H9 (cell line): ENCODE results near the gene AVPR2. TPM values are rescaled to one million over a fixed set of nuclear protein-coding genes. Genes with fewer than 3 reads are reported as not detected.

Experiments used
- DNase-seq: peaks from one replicate; pipeline ENCODE4 v3.0.0-alpha.2; 2017
- H2AFZ ChIP-seq: one replicate; pipeline ENCODE4 v1.6.1; 2013; ENCODE audit warnings: mild to moderate bottlenecking, low read length, control low read depth, moderate library complexity
- H2AK5ac ChIP-seq: 2 replicates; pipeline ENCODE4 v1.6.1; 2013; ENCODE audit warnings: low read length, control low read depth, mixed read lengths; ENCODE audit not compliant: insufficient read length
- H2BK120ac ChIP-seq: one replicate; pipeline ENCODE4 v1.6.1; 2013; ENCODE audit warnings: low read depth, mild to moderate bottlenecking, low read length, control low read depth, inconsistent platforms; ENCODE audit not compliant: poor library complexity, severe bottlenecking
- H2BK12ac ChIP-seq: 2 replicates; pipeline ENCODE4 v1.6.1; 2013; ENCODE audit warnings: low read length, control low read depth, mixed read lengths, low read depth; ENCODE audit not compliant: insufficient read length
- H2BK15ac ChIP-seq: 2 replicates; pipeline ENCODE4 v1.6.1; 2013; ENCODE audit warnings: low read depth, low read length, control low read depth
- H2BK20ac ChIP-seq: one replicate; pipeline ENCODE4 v1.6.1; 2013; ENCODE audit warnings: low read depth, mild to moderate bottlenecking, low read length, control low read depth, inconsistent platforms; ENCODE audit not compliant: poor library complexity, severe bottlenecking
- H2BK5ac ChIP-seq: 2 replicates; pipeline ENCODE4 v1.6.1; 2013; ENCODE audit warnings: low read length, control low read depth, mixed read lengths; ENCODE audit not compliant: insufficient read length
- H3K14ac ChIP-seq: 2 replicates; pipeline ENCODE4 v1.6.1; 2013; ENCODE audit warnings: low read length, control low read depth; ENCODE audit not compliant: insufficient read depth
- H3K18ac ChIP-seq: 2 replicates; pipeline ENCODE4 v1.6.1; 2013; ENCODE audit warnings: low read depth, mild to moderate bottlenecking, mixed read lengths, low read length, control low read depth; ENCODE audit not compliant: insufficient read length
- H3K23ac ChIP-seq: 2 replicates; pipeline ENCODE4 v1.6.1; 2013; ENCODE audit warnings: low read length, control low read depth, mixed read lengths, low read depth; ENCODE audit not compliant: insufficient read length
- H3K23me2 ChIP-seq: 2 replicates; pipeline ENCODE4 v1.6.1; 2013; ENCODE audit warnings: low read depth, mild to moderate bottlenecking, mixed read lengths, low read length, control low read depth; ENCODE audit not compliant: insufficient read length, poor library complexity, severe bottlenecking
- H3K27ac ChIP-seq: 2 replicates; pipeline ENCODE4 v1.5.1; 2013; ENCODE audit warnings: low read length, control low read depth, mixed read lengths, low read depth; ENCODE audit not compliant: insufficient read length
- H3K27me3 ChIP-seq: 2 replicates; pipeline ENCODE4 v1.6.1; 2013; ENCODE audit warnings: low read length, control low read depth, inconsistent platforms; ENCODE audit not compliant: insufficient read depth
- H3K4ac ChIP-seq: 2 replicates; pipeline ENCODE4 v1.6.1; 2013; ENCODE audit warnings: low read depth, mild to moderate bottlenecking, control low read depth, inconsistent platforms, low read length, moderate library complexity
- H3K4me1 ChIP-seq: 2 replicates; pipeline ENCODE4 v1.6.1; 2013; ENCODE audit warnings: low read length, control low read depth, inconsistent platforms; ENCODE audit not compliant: insufficient read depth
- H3K4me2 ChIP-seq: 2 replicates; pipeline ENCODE4 v1.6.1; 2013; ENCODE audit warnings: low read length, control low read depth, mixed read lengths; ENCODE audit not compliant: insufficient read length, insufficient read depth
- H3K56ac ChIP-seq: 2 replicates; pipeline ENCODE4 v1.6.1; 2013; ENCODE audit warnings: low read depth, mild to moderate bottlenecking, mixed read lengths, low read length, control low read depth; ENCODE audit not compliant: insufficient read length
- H3K79me1 ChIP-seq: 2 replicates; pipeline ENCODE4 v1.6.1; 2013; ENCODE audit warnings: low read depth, mild to moderate bottlenecking, moderate library complexity, low read length, control low read depth, inconsistent platforms; ENCODE audit not compliant: insufficient read depth, poor library complexity, severe bottlenecking
- H3K79me2 ChIP-seq: 2 replicates; pipeline ENCODE4 v1.6.1; 2013; ENCODE audit warnings: low read length, control low read depth, inconsistent platforms; ENCODE audit not compliant: insufficient read depth
- H3K9ac ChIP-seq: 2 replicates; pipeline ENCODE4 v1.6.1; 2013; ENCODE audit warnings: low read length, control low read depth, mixed read lengths; ENCODE audit not compliant: insufficient read length; ENCODE audit errors: extremely low read depth
- H3K9me3 ChIP-seq: one replicate; pipeline ENCODE4 v1.6.1; 2013; ENCODE audit warnings: low read depth, low read length, inconsistent platforms; ENCODE audit not compliant: control insufficient read depth
- H3T11ph ChIP-seq: one replicate; pipeline ENCODE4 v1.6.1; 2013; ENCODE audit warnings: mild to moderate bottlenecking, low read length, control low read depth, inconsistent platforms
- H4K20me1 ChIP-seq: one replicate; pipeline ENCODE4 v1.6.1; 2013; ENCODE audit not compliant: control insufficient read depth, insufficient read length, insufficient read depth
- H4K5ac ChIP-seq: 2 replicates; pipeline ENCODE4 v1.6.1; 2013; ENCODE audit warnings: low read depth, mild to moderate bottlenecking, mixed read lengths, low read length, control low read depth; ENCODE audit not compliant: insufficient read length
- H4K8ac ChIP-seq: replicated peaks from 2 replicates; pipeline ENCODE4 v1.6.1; 2013; ENCODE audit warnings: low read length, control low read depth, mixed read lengths, low read depth; ENCODE audit not compliant: insufficient read length
- H4K91ac ChIP-seq: 2 replicates; pipeline ENCODE4 v1.6.1; 2013; ENCODE audit warnings: low read depth, mild to moderate bottlenecking, moderate library complexity, mixed read lengths, low read length, control low read depth; ENCODE audit not compliant: insufficient read length
- H3K27ac Mint-ChIP-seq, 3 experiments: 2 replicates in 2 of 3; 3 replicates in 1 of 3; pipeline ENCODE4 v1.8.0; 2020 to 2021; ENCODE audit warnings: mixed read lengths in 3 of 3, mild to moderate bottlenecking in 1 of 3, moderate library complexity in 1 of 3
- H3K27me3 Mint-ChIP-seq: 2 replicates; pipeline ENCODE4 v1.8.0; 2021; ENCODE audit warnings: low read depth, mild to moderate bottlenecking, moderate library complexity, mixed read lengths
- H3K36me3 Mint-ChIP-seq, 3 experiments: 2 replicates in 2 of 3; 3 replicates in 1 of 3; pipeline ENCODE4 v1.8.0; 2020 to 2021; ENCODE audit warnings: low read depth in 3 of 3, mixed read lengths in 3 of 3; ENCODE audit not compliant: insufficient read depth in 1 of 3
- H3K4me1 Mint-ChIP-seq, 2 experiments: 2 replicates each; pipeline ENCODE4 v1.8.0; 2020; ENCODE audit warnings: mixed read lengths in 2 of 2
- H3K4me3 Mint-ChIP-seq, 2 experiments: 2 replicates in 1 of 2; 3 replicates in 1 of 2; pipeline ENCODE4 v1.8.0; 2020 to 2021; ENCODE audit warnings: mild to moderate bottlenecking in 2 of 2, mixed read lengths in 2 of 2, moderate library complexity in 1 of 2
- H3K9me3 Mint-ChIP-seq, 2 experiments: 2 replicates in 1 of 2; 3 replicates in 1 of 2; pipeline ENCODE4 v1.8.0; 2020; ENCODE audit warnings: mild to moderate bottlenecking in 2 of 2, mixed read lengths in 2 of 2, moderate library complexity in 1 of 2
- CTCF ChIP-seq: fragments of 200-600 bp; sonication (generic); conservative IDR thresholded peaks from 3 replicates; pipeline ENCODE4 v1.8.0; 2021; ENCODE audit warnings: antibody characterized with exemption, mild to moderate bottlenecking
- WGBS: extraction: QIAGEN DNeasy Blood & Tissue Kit; methylation state at CpG from one replicate; pipeline ENCODE4 v1.1.7; 2013; ENCODE audit warnings: missing lambda C conversion rate, low lambda C conversion rate, mixed read lengths; ENCODE audit not compliant: insufficient read length; ENCODE audit errors: extremely low coverage; 5-methylcytosine and 5-hydroxymethylcytosine counted together
- total RNA-seq: library from RNA; stranded (reverse); gene quantifications from 2 replicates; pipeline ENCODE4 v1.2.1, GENCODE V29; 2021

The AVPR2 gene
- total RNA-seq, 1 experiment from 2014 or later = not detected

- Mint-ChIP-seq H3K36me3 (peaks cover 6 to 17% (median 8%) of the 10 kb centered on the region in 3 experiments; a peak in 6 of 7 replicates), H3K9me3 (peaks cover 65 to 77% of the 10 kb centered on the region in 2 experiments), H3K4me3 (peak overlapping the region in 1 of 2 experiments; percentile 38; a peak in 3 of 5 replicates), H3K27me3 (peaks cover 21% of the 10 kb centered on the region), H3K4me1 (peaks cover 30 to 56% of the 10 kb centered on the region in 2 experiments), H3K27ac (no peak overlapping the region)
- no peak for DNase-seq
- no peak overlapping the region for H3K56ac ChIP-seq
- no peak overlapping the region for H2AK5ac ChIP-seq
- H4K8ac ChIP-seq = no peak overlapping the region
- H3K14ac ChIP-seq = no peak overlapping the region
- no peak overlapping the region for H2AFZ ChIP-seq
- no peaks in the 10 kb centered on the region for H4K20me1 ChIP-seq
- H2BK120ac ChIP-seq = no peak overlapping the region
- no CpG with 5 or more reads among the region's 8 CpGs for WGBS
- TF ChIP-seq CTCF = no peak
- no peak overlapping the region for H3K9ac ChIP-seq
- H4K5ac ChIP-seq = no peak overlapping the region
- no peak overlapping the region for H3K4me2 ChIP-seq
- H2BK15ac ChIP-seq = no peak overlapping the region
- no peak overlapping the region for H3T11ph ChIP-seq
- H4K91ac ChIP-seq = no peak overlapping the region
- no peaks in the 10 kb centered on the region; the same call in none of the 2 replicates for H3K4me1 ChIP-seq
- H3K18ac ChIP-seq = no peak overlapping the region
- no peaks in the 10 kb centered on the region for H3K79me1 ChIP-seq
- no peaks in the 10 kb centered on the region for H3K79me2 ChIP-seq
- H3K27me3 ChIP-seq = no peaks in the 10 kb centered on the region
- H3K23me2 ChIP-seq = peaks cover 3% of the 10 kb centered on the region
- H3K27ac ChIP-seq = no peak overlapping the region
- H3K23ac ChIP-seq = no peak overlapping the region
- no peaks in the 10 kb centered on the region for H3K9me3 ChIP-seq
- no peak overlapping the region for H2BK20ac ChIP-seq
- no peak overlapping the region for H3K4ac ChIP-seq
- H2BK12ac ChIP-seq = no peak overlapping the region
- no peak overlapping the region for H2BK5ac ChIP-seq
These were observed 26.8 kb upstream of the AVPR2 start for GRCh38 chrX:153877571-153878261.
